NOMO-1 treated with dmso at 0.1 percent for 144 hours (cell line): ENCODE results near the gene PRDM1.
A peak's percentile ranks its signal among the peaks of the same experiment; 100 is the strongest.

ENCODE experiments used
- DNase-seq: peaks from one replicate; lab custom pipeline; 2025; ENCODE audit not compliant: unreplicated experiment; lab: John Stamatoyannopoulos, UW

The PRDM1 gene

GRCh38 chr6:106115286-106115685 is 29.1 kb downstream of the PRDM1 start:
- DNase-seq: no peak

GRCh38 chr6:106116125-106116832 is 30.1 kb downstream of the PRDM1 start:
- DNase-seq: no peak

GRCh38 chr6:106117579-106117978 is 31.4 kb downstream of the PRDM1 start:
- peak; percentile 56 for DNase-seq

- DNase-seq: no peak
These were observed 32.8 kb downstream of the PRDM1 start for GRCh38 chr6:106118835-106119431.

GRCh38 chr6:106119546-106119945 is 33.4 kb downstream of the PRDM1 start:
- DNase-seq: no peak

- DNase-seq: no peak
These were observed 33.9 kb downstream of the PRDM1 start for GRCh38 chr6:106120006-106120405.

- no peak for DNase-seq
These were observed 34.3 kb downstream of the PRDM1 start for GRCh38 chr6:106120406-106120805.

- no peak for DNase-seq
These were observed 36.3 kb downstream of the PRDM1 start for GRCh38 chr6:106122306-106122918.

GRCh38 chr6:106122938-106123656 is 37.0 kb downstream of the PRDM1 start:
- DNase-seq: no peak

GRCh38 chr6:106124015-106124414 is 37.9 kb downstream of the PRDM1 start:
- DNase-seq: no peak

- no peak for DNase-seq
These were observed 38.6 kb downstream of the PRDM1 start for GRCh38 chr6:106124437-106125430.

GRCh38 chr6:106125925-106126435 is 39.8 kb downstream of the PRDM1 start:
- DNase-seq: peak; percentile 41

- no peak for DNase-seq
These were observed 40.3 kb downstream of the PRDM1 start for GRCh38 chr6:106126482-106126881.

GRCh38 chr6:106128981-106129781 is 43.0 kb downstream of the PRDM1 start:
- peak; percentile 47 for DNase-seq

GRCh38 chr6:106132153-106132698 is 46.1 kb downstream of the PRDM1 start:
- DNase-seq: no peak

- DNase-seq: no peak
These were observed 46.9 kb downstream of the PRDM1 start for GRCh38 chr6:106133040-106133439.

GRCh38 chr6:106134087-106134770 is 48.1 kb downstream of the PRDM1 start:
- DNase-seq: no peak

- DNase-seq: peak; percentile 17
These were observed 48.9 kb downstream of the PRDM1 start for GRCh38 chr6:106134906-106135634.
